Epithelial cell of proximal tubule (primary cell): ENCODE results near the gene BLTP2. TPM values are rescaled to one million over a fixed set of nuclear protein-coding genes. Genes with fewer than 3 reads are reported as not detected.
"Not testable (repeated sequence)": the region's sequence is repeated elsewhere in the genome, so short reads cannot be mapped to it uniquely, and the experiment has no call there.

Experiments used
- DNase-seq: peaks from one replicate; pipeline ENCODE4 v3.0.0-alpha.2; 2011; ENCODE audit warnings: low read depth
- H3K4me3 ChIP-seq: 2 replicates; pipeline ENCODE4 v1.5.1; 2011; ENCODE audit warnings: low read depth, mild to moderate bottlenecking, low read length
- CTCF ChIP-seq: conservative IDR thresholded peaks from 2 replicates; pipeline ENCODE4 v1.5.1; 2012; ENCODE audit warnings: low read depth, mild to moderate bottlenecking, low read length
- total RNA-seq: library from RNA; depleted of rRNA; stranded (reverse); fragments of >200 nt; gene quantifications from 2 replicates; pipeline ENCODE4 v1.2.3, GENCODE V29; 2015

The BLTP2 gene
- total RNA-seq, 1 donor from 2014 or later, result 136 TPM

GRCh38 chr17:28662527-28662829, 17.5 kb upstream of the BLTP2 start:
- no peak for DNase-seq
- TF ChIP-seq CTCF, result no peak
- peak overlapping the region; percentile 87 for H3K4me3 ChIP-seq

GRCh38 chr17:28661635-28662526, 16.9 kb upstream of the BLTP2 start, which contains the start of the genes SDF2 and SUPT6H:
SDF2 (minus strand) TSS chr17:28661906; CDS start chr17:28661876, 30 bp downstream.
SUPT6H (plus strand) TSS chr17:28662205; CDS start chr17:28673402, 11,197 bp downstream.
- no peak for TF ChIP-seq CTCF
- DNase-seq, result no peak
- H3K4me3 ChIP-seq, result peak within 1 kb of the TSS; percentile 87

GRCh38 chr17:28659497-28659881, 14.5 kb upstream of the BLTP2 start:
- DNase-seq, result not testable (repeated sequence)

GRCh38 chr17:28658766-28659496, 14.0 kb upstream of the BLTP2 start:
- not testable (repeated sequence) for DNase-seq, H3K4me3 ChIP-seq

More at GRCh38 chr17:28659497-28659881, 14.5 kb upstream of the BLTP2 start:
- not testable (repeated sequence) for H3K4me3 ChIP-seq

GRCh38 chr17:28658342-28658741, 13.4 kb upstream of the BLTP2 start:
- not testable (repeated sequence) for H3K4me3 ChIP-seq

GRCh38 chr17:28657756-28658155, 12.8 kb upstream of the BLTP2 start:
- DNase-seq, result no peak
- TF ChIP-seq CTCF, result no peak
- no peak overlapping the region for H3K4me3 ChIP-seq

More at GRCh38 chr17:28658342-28658741, 13.4 kb upstream of the BLTP2 start:
- DNase-seq, result not testable (repeated sequence)

- H3K4me3 ChIP-seq, result no peak overlapping the region
- no peak for TF ChIP-seq CTCF
- no peak for DNase-seq
Observed at GRCh38 chr17:28655160-28655559, 10.2 kb upstream of the BLTP2 start.

GRCh38 chr17:28648698-28649097, 3.7 kb upstream of the BLTP2 start:
- H3K4me3 ChIP-seq, result no peak overlapping the region
- no peak for DNase-seq
- TF ChIP-seq CTCF, result no peak
